ENCODE measurements around the gene CARD18. TPM values are rescaled to one million over a fixed set of nuclear protein-coding genes. Genes with fewer than 3 reads are reported as not detected.

CARD18 gene
- not detected in 2 replicates for total RNA-seq

- no peak for DNase-seq
Observed at GRCh38 chr11:105139669-105140068, at the start of gene CARD18. Gene CARD18 (minus strand): TSS chr11:105139769. CDS start chr11:105139726, 43 bp downstream.

- DNase-seq, result no peak
Observed at GRCh38 chr11:105183987-105184386, 44.4 kb upstream of the CARD18 start.

GRCh38 chr11:105183426-105183825 is 43.9 kb upstream of the CARD18 start:
- DNase-seq, result peak; percentile 42

- DNase-seq, result peak; percentile 25
Observed at GRCh38 chr11:105181521-105181920, 42.0 kb upstream of the CARD18 start.

- DNase-seq, result peak; percentile 93
Observed at GRCh38 chr11:105181100-105181499, 41.5 kb upstream of the CARD18 start.

- DNase-seq, result no peak
Observed at GRCh38 chr11:105179542-105180278, 40.1 kb upstream of the CARD18 start.

GRCh38 chr11:105177658-105178057 is 38.1 kb upstream of the CARD18 start:
- DNase-seq, result peak; percentile 44

- DNase-seq, result no peak
Observed at GRCh38 chr11:105168457-105168856, 28.9 kb upstream of the CARD18 start.

GRCh38 chr11:105167244-105167643 is 27.7 kb upstream of the CARD18 start:
- no peak for DNase-seq

- no peak for DNase-seq
Observed at GRCh38 chr11:105164208-105164607, 24.6 kb upstream of the CARD18 start.

GRCh38 chr11:105162506-105162905 is 22.9 kb upstream of the CARD18 start:
- DNase-seq, result no peak

GRCh38 chr11:105158436-105158835 is 18.9 kb upstream of the CARD18 start:
- DNase-seq, result no peak

GRCh38 chr11:105156720-105157119 is 17.2 kb upstream of the CARD18 start:
- DNase-seq, result peak; percentile 48

- peak; percentile 84 for DNase-seq
Observed at GRCh38 chr11:105156231-105156630, 16.7 kb upstream of the CARD18 start.

GRCh38 chr11:105155679-105156078 is 16.1 kb upstream of the CARD18 start:
- DNase-seq, result no peak

GRCh38 chr11:105153392-105153791 is 13.8 kb upstream of the CARD18 start:
- no peak for DNase-seq

- DNase-seq, result no peak
Observed at GRCh38 chr11:105152560-105152959, 13.0 kb upstream of the CARD18 start.

GRCh38 chr11:105152021-105152512 is 12.5 kb upstream of the CARD18 start:
- DNase-seq, result peak; percentile 64

- DNase-seq, result no peak
Observed at GRCh38 chr11:105149477-105149876, 9.9 kb upstream of the CARD18 start.

GRCh38 chr11:105148241-105148640 is 8.7 kb upstream of the CARD18 start:
- no peak for DNase-seq

- peak; percentile 50 for DNase-seq
Observed at GRCh38 chr11:105144887-105145286, 5.3 kb upstream of the CARD18 start.

- peak; percentile 82 for DNase-seq
Observed at GRCh38 chr11:105142167-105142566, 2.6 kb upstream of the CARD18 start.

GRCh38 chr11:105137286-105137685 is 2.3 kb downstream of the CARD18 start:
- DNase-seq, result peak; percentile 29

GRCh38 chr11:105135883-105136282 is 3.7 kb downstream of the CARD18 start:
- no peak for DNase-seq
